K562 (cell line): ENCODE measurements around the gene HNRNPLL.

ENCODE experiments used
- CBX5 ChIP-seq: IDR thresholded peaks from 2 replicates; pipeline ENCODE4 v1.6.1; 2014; ENCODE audit warnings: low read depth, borderline replicate concordance
- SP1 ChIP-seq: sonication (generic); formaldehyde crosslinking; IDR thresholded peaks from 2 replicates; pipeline ENCODE4 v1.8.1; 2022; ENCODE audit warnings: mild to moderate bottlenecking, missing genetic modification reagents
- ZNF354B ChIP-seq: fragments of 250-450 bp; sonication (Bioruptor Pico); IDR thresholded peaks from 2 replicates; pipeline ENCODE4 v1.4.0; 2020
- ZNF766 ChIP-seq: fragments of 200-800 bp; sonication (Bioruptor generic); conservative IDR thresholded peaks from 2 replicates; pipeline ENCODE4 v1.6.1; 2016; ENCODE audit warnings: missing genetic modification characterization, missing compliant biosample characterization

- no peak for TF ChIP-seq SP1
- TF ChIP-seq CBX5 = no peak
- no peak for TF ChIP-seq ZNF354B
- TF ChIP-seq ZNF766 (CRISPR knock-in tag) = no peak
These were observed 12.5 kb upstream of the HNRNPLL start for GRCh38 chr2:38615237-38615636.
